ENCODE data around the gene ZNF784.

DNA sequence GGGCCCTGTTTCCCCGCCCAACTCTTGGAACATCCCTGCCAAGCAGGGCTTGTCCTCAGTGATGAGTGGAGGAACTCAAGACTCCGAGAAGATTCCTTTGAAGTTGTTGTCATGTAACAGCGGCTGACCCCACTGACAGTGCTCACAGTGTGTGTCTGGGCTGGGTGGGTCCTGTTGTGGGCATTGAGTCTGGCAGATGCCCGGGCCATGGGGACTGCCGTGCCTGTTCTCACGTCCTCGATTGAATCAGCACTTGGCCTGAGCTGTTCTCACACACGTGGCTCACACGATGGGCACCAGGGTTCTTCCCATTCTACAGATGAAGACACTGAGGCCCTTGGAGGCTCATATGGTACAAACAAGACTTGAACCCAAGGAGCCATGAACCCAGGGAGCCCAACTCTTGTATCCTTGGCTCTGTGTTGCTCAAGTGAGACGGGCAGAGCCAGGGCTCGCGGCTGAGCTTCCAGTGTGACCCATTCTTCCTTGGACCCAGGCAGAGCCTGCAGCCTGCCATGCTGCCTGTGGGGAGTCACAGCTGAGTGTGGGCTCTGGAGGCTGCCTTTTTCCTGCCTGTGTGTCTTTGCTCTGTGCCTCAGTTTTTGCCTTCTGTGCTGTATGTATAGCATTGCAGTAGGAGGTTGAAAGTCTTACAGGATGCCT is 42.1 kb upstream of the ZNF784 start:
- TF ChIP-seq EP300 (IDR thresholded peaks at IDR 0.05; ENCODE audit: borderline replicate concordance) (no peak), RAD21 (IDR thresholded peaks at IDR 0.05; ENCODE audit: low read depth) (no peak), TAF1 (IDR thresholded peaks at IDR 0.05; ENCODE audit: low read depth) (no peak), ZBTB7A (IDR thresholded peaks at IDR 0.05; ENCODE audit: low read depth) (no peak), NFIC (IDR thresholded peaks at IDR 0.05) (no peak), CEBPB (IDR thresholded peaks at IDR 0.05) (no peak), YY1 (IDR thresholded peaks at IDR 0.05; ENCODE audit: low read depth) (no peak), FOXM1 (IDR thresholded peaks at IDR 0.05; ENCODE audit: borderline replicate concordance, low read depth) (no peak), CREB1 (IDR thresholded peaks at IDR 0.05; ENCODE audit: low read depth) (no peak), TEAD4 (IDR thresholded peaks at IDR 0.05) (no peak), EGR1 (IDR thresholded peaks at IDR 0.05) (no peak)
- TF ChIP-seq, protein P1, sequence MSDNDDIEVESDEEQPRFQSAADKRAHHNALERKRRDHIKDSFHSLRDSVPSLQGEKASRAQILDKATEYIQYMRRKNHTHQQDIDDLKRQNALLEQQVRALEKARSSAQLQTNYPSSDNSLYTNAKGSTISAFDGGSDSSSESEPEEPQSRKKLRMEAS (IDR thresholded peaks at IDR 0.05): no peak
- TF ChIP-seq, protein P2, sequence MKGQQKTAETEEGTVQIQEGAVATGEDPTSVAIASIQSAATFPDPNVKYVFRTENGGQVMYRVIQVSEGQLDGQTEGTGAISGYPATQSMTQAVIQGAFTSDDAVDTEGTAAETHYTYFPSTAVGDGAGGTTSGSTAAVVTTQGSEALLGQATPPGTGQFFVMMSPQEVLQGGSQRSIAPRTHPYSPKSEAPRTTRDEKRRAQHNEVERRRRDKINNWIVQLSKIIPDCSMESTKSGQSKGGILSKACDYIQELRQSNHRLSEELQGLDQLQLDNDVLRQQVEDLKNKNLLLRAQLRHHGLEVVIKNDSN (IDR thresholded peaks at IDR 0.05): no peak
- TF ChIP-seq, protein P3, sequence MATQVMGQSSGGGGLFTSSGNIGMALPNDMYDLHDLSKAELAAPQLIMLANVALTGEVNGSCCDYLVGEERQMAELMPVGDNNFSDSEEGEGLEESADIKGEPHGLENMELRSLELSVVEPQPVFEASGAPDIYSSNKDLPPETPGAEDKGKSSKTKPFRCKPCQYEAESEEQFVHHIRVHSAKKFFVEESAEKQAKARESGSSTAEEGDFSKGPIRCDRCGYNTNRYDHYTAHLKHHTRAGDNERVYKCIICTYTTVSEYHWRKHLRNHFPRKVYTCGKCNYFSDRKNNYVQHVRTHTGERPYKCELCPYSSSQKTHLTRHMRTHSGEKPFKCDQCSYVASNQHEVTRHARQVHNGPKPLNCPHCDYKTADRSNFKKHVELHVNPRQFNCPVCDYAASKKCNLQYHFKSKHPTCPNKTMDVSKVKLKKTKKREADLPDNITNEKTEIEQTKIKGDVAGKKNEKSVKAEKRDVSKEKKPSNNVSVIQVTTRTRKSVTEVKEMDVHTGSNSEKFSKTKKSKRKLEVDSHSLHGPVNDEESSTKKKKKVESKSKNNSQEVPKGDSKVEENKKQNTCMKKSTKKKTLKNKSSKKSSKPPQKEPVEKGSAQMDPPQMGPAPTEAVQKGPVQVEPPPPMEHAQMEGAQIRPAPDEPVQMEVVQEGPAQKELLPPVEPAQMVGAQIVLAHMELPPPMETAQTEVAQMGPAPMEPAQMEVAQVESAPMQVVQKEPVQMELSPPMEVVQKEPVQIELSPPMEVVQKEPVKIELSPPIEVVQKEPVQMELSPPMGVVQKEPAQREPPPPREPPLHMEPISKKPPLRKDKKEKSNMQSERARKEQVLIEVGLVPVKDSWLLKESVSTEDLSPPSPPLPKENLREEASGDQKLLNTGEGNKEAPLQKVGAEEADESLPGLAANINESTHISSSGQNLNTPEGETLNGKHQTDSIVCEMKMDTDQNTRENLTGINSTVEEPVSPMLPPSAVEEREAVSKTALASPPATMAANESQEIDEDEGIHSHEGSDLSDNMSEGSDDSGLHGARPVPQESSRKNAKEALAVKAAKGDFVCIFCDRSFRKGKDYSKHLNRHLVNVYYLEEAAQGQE (IDR thresholded peaks at IDR 0.05; ENCODE audit: low read depth): no peak

Measured in Ishikawa (cell line).